Measurements from ENCODE around the gene CEP170.

- no peak for TF ChIP-seq POLR2AphosphoS5 (IDR thresholded peaks at IDR 0.05; ENCODE audit: borderline replicate concordance, low read depth, low read length)
- TF ChIP-seq EZH2 (IDR thresholded peaks at IDR 0.05), result no peak
- TF ChIP-seq FOXP2 (optimal IDR thresholded peaks at IDR 0.05; ENCODE audit: control extremely low read depth, extremely low read length, insufficient read depth), result no peak
Observed at GRCh38 chr1:243275316-243275715, 20.2 kb upstream of the CEP170 start.
